OCI-LY7 (cell line): ENCODE results near the gene R3HDM4.

ENCODE experiments used
- CTCF ChIP-seq: fragments of 200-600 bp; sonication (generic); conservative IDR thresholded peaks from 2 replicates; pipeline ENCODE4 v1.5.1; 2014; ENCODE audit warnings: mild to moderate bottlenecking, antibody characterized with exemption, low read length, moderate library complexity, mixed read lengths
- EZH2phosphoT487 ChIP-seq: fragments of 200-600 bp; sonication (generic); IDR thresholded peaks from 2 replicates; pipeline ENCODE4 v1.6.1; 2018; ENCODE audit warnings: low read depth, borderline replicate concordance, mild to moderate bottlenecking, mixed run types, antibody characterized with exemption, low read length, moderate library complexity, mixed read lengths

GRCh38 chr19:934197-934840, 21.3 kb upstream of the R3HDM4 start:
- TF ChIP-seq CTCF, result no peak
- TF ChIP-seq EZH2phosphoT487, result no peak
